Brain microvascular endothelial cell (primary cell): ENCODE measurements around the gene KHNYN.
A peak's percentile ranks its signal among the peaks of the same experiment; 100 is the strongest.

Experiments used
- DNase-seq: peaks from one replicate; pipeline ENCODE4 v3.0.0-alpha.2; 2020
- H3K27ac ChIP-seq: fragments of 250-450 bp; sonication (Bioruptor Pico); 2 replicates; pipeline ENCODE4 v1.5.1; 2020; ENCODE audit warnings: mild to moderate bottlenecking, moderate library complexity
- H3K27me3 ChIP-seq: fragments of 250-450 bp; sonication (Bioruptor Pico); replicated peaks from 2 replicates; pipeline ENCODE4 v1.5.1; 2020; ENCODE audit warnings: mild to moderate bottlenecking
- H3K36me3 ChIP-seq: fragments of 250-450 bp; sonication (Bioruptor Pico); replicated peaks from 2 replicates; pipeline ENCODE4 v1.5.1; 2020; ENCODE audit warnings: mild to moderate bottlenecking
- H3K4me3 ChIP-seq: 2 replicates; pipeline ENCODE4 v1.5.1; 2011; ENCODE audit warnings: low read depth, mild to moderate bottlenecking, control low read depth, low read length, moderate library complexity
- CTCF ChIP-seq: IDR thresholded peaks from 2 replicates; pipeline ENCODE4 v1.5.1; 2011; ENCODE audit warnings: low read depth, mild to moderate bottlenecking, moderate library complexity, low read length, control low read depth, inconsistent platforms; ENCODE audit errors: missing control alignments
- in situ Hi-C: cut with HindIII; loops from 2 replicates; pipeline ENCODE4 v1.10.0; 2017; ENCODE audit warnings: low sequenced_read_pairs, low pct_ligation_motif_present

KHNYN gene

GRCh38 chr14:24411443-24412389 lies 18.0 kb upstream of the KHNYN start:
- peak; percentile 51 for DNase-seq
- peak; percentile 86 for TF ChIP-seq CTCF
- H3K27me3 ChIP-seq = no peaks in the 10 kb centered on the region
- no peak overlapping the region for H3K4me3 ChIP-seq
- H3K27ac ChIP-seq = no peak overlapping the region
- in situ Hi-C loops = no loop called here
- peaks cover 4% of the 10 kb centered on the region for H3K36me3 ChIP-seq

GRCh38 chr14:24414077-24414476 lies 15.7 kb upstream of the KHNYN start:
- H3K27ac ChIP-seq = no peak overlapping the region
- in situ Hi-C loops = no loop called here
- no peak for TF ChIP-seq CTCF
- DNase-seq = no peak
- H3K4me3 ChIP-seq = no peak overlapping the region
- no peaks in the 10 kb centered on the region for H3K27me3 ChIP-seq
- peaks cover 4% of the 10 kb centered on the region for H3K36me3 ChIP-seq

- Histone ChIP-seq H3K27me3 (no peaks in the 10 kb centered on the region), H3K36me3 (peaks cover 4% of the 10 kb centered on the region), H3K27ac (no peak overlapping the region), H3K4me3 (no peak overlapping the region)
- in situ Hi-C loops = no loop called here
- DNase-seq = no peak
- no peak for TF ChIP-seq CTCF
Observed at GRCh38 chr14:24414732-24415420, 14.9 kb upstream of the KHNYN start.

- peaks cover 4% of the 10 kb centered on the region for H3K36me3 ChIP-seq
- no peak for DNase-seq
- H3K27me3 ChIP-seq = no peaks in the 10 kb centered on the region
- no peak overlapping the region for H3K27ac ChIP-seq
- no peak for TF ChIP-seq CTCF
- no peak overlapping the region for H3K4me3 ChIP-seq
- in situ Hi-C loops = no loop called here
Observed at GRCh38 chr14:24415421-24416253, 14.1 kb upstream of the KHNYN start.

- no peak for TF ChIP-seq CTCF
- no peak for DNase-seq
- no peak overlapping the region for H3K27ac ChIP-seq
- no peak overlapping the region for H3K4me3 ChIP-seq
- H3K36me3 ChIP-seq = peaks cover 4% of the 10 kb centered on the region
- no peaks in the 10 kb centered on the region for H3K27me3 ChIP-seq
- in situ Hi-C loops = no loop called here
Observed at GRCh38 chr14:24416254-24416931, 13.4 kb upstream of the KHNYN start.
